ENCODE results near the gene ZFHX2. TPM values are rescaled to one million over a fixed set of nuclear protein-coding genes. Genes with fewer than 3 reads are reported as not detected.

ZFHX2 gene
- total RNA-seq, 3 donors from 2014 or later: 0.58 to 1.1 (median 1.1) TPM

DNA sequence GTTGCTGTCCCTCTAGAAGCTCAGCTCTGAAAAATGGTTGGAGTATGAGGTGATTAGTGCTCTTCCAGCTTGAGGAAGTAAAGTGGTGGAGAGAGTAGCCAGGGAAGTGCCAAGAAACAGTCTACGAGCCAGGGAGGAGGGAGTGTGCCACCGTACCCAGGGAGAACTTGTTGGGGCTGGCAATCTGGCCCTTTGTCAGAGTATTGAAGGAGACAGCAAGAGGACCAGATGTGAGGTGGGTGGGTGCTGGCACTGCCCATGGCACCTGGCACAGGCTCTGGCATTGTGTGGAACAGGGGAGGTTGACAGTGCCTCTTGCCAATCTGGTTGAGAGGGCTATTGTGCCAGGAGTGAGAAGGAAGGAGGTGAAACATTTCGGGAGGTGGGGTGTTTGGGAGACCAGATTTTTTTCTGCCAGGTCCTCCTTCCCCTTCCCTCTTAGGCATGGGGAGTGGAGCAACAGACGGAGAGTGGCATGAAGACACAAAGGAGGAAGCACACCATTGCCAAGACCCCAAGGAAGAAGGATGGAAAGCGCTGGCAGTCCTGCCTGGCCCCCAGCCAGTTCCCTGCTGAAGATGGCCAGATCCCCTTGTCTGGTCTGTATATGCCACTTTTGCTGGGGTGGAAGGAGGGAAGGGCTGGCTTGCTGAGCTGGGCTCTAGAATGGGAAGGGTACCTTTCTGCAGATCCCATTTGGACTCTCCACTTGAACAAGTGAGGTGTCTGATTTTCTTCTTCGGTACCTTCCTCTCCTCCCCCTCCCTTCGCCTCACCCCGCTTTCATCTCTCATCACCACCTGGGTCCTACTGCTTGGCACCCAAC, 37.5 kb downstream of the ZFHX2 start:
- no peak overlapping the region for H3K4me3 Mint-ChIP-seq
- DNase-seq: no peak
- peaks cover 6% of the 10 kb centered on the region for H3K4me1 Mint-ChIP-seq (ENCODE audit: low read depth)
- peaks cover 7% of the 10 kb centered on the region for H3K36me3 Mint-ChIP-seq (ENCODE audit: insufficient read depth)
- H3K27me3 Mint-ChIP-seq (ENCODE audit: low read depth): no peaks in the 10 kb centered on the region
- no peak for ATAC-seq
- H3K9me3 Mint-ChIP-seq: no peaks in the 10 kb centered on the region

DNA sequence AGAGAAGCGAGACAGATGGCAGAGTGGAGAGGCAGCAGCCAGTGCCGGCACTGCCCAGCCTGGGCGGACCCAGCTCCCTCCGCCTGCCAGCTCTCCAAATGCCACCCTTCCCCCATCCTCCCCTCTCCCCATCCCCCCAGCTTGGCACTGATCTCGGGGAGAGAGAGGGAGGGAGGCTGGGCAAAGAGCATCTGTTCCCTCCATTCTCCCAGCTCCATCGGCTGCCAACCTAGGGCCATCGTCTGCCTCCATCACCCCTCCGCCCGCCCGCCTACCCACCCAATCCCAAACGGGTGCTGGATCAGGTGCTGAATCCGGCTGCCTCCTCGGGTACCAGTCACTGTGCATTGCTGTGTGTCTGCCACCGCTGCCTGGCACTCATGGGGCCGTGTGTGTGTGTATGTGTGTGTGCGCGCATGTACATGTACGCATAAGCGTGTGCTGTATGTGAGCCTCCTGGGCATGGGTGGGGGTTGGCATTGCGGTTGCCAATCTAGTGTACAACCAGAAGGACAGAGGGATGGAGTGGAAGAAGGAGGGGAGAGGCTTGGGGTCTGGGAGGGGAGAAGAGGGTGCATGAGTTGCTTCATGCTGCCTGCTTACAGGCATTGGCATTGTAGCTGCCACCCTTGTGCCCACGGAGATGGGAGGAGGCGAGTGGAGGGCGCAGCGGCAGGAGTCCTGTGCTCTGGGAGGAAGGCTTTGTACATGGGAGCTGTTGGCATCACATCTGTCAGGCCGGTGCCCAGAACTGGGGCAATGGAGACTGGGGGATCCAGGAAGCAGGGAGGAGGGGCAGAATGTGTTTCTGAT, 38.4 kb downstream of the ZFHX2 start:
- peaks cover 6% of the 10 kb centered on the region for H3K4me1 Mint-ChIP-seq (ENCODE audit: low read depth)
- no peak overlapping the region for H3K4me3 Mint-ChIP-seq

DNA sequence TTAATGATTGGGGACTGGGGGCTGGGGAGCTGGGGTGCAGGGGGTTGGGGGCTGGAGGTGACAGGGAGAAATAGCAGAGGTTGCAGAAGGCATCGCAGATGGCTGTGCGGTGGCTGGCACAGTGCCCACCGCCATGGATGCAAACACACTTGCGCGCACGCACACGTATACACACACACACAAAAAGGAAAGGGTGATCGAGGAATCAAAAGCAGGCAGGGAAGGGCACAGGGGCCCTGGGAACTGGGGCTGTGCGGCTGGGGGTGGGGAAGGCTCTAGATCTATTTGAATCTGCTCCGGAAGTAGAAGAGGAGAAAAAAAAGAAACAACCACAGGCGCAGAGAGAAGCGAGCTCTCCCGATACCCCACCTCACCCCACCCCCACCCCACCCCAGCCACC, 39.4 kb downstream of the ZFHX2 start:
- DNase-seq (no peak), ATAC-seq (peak; percentile 23 to 38)
- peak overlapping the region; percentile 62 for H3K4me3 Mint-ChIP-seq
- H3K9me3 Mint-ChIP-seq: no peaks in the 10 kb centered on the region
- peaks cover 7% of the 10 kb centered on the region for H3K36me3 Mint-ChIP-seq (ENCODE audit: insufficient read depth)
- H3K4me1 Mint-ChIP-seq (ENCODE audit: low read depth): peaks cover 6% of the 10 kb centered on the region
- H3K27me3 Mint-ChIP-seq (ENCODE audit: low read depth): no peaks in the 10 kb centered on the region

More for the DNA sequence above, 38.4 kb downstream of the ZFHX2 start:
- Mint-ChIP-seq H3K27me3 (ENCODE audit: low read depth) (no peaks in the 10 kb centered on the region), H3K36me3 (ENCODE audit: insufficient read depth) (peaks cover 7% of the 10 kb centered on the region), H3K9me3 (no peaks in the 10 kb centered on the region)
- ATAC-seq: no peak
- no peak for DNase-seq

DNA sequence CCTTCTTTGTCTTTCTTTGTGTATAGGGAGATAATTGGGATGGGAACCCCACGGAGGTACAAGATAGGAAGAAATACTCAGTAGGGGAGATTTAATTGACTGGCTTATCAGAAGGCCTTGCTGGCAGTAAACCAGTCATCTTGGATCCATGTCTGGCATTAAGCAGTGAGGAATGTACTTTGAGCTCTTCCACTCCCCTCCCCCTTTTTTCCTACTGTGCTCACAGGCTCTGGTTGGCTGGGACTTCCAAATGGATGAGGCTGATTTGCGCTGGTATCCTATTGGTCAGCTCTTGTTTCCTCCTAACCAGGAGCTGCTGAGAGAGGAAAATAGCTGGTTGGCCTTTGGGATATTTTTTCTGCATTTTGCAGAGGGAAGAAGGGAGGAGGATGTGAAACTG, 57.3 kb downstream of the ZFHX2 start:
- Mint-ChIP-seq H3K4me1 (ENCODE audit: low read depth) (no peaks in the 10 kb centered on the region), H3K4me3 (no peak overlapping the region)

DNA sequence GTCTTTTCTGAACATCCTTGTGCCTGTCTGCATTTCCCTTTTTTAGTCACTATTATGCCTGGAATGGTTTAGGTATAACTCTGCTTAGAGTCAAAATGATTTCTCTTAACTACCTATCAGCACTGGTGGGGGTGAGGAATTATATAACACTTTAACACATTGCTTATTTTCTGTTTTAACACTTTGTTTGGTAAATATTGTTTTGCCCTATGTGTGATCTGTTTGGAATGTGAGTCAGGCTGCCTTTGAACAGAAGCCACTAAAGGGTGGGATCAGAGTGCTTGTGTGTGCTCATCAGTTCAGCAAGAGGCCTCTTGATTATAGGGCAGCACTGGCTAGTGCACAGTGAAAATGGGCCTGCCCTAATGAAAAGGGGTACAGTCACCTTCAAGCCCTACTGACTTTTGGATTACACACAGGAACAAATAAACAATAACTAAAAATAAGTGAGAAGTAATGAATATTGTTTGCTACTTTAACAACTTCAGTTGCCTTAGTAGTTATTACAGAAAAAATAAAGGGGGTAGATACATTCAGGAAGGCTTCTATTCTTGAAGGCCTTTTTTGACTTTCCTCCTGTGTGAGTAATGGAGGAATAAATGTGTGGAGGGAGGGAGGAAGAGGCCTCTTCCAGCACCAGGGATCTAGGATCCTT, 58.8 kb downstream of the ZFHX2 start:
- H3K4me1 Mint-ChIP-seq (ENCODE audit: low read depth): no peaks in the 10 kb centered on the region
- peaks cover 5% of the 10 kb centered on the region for H3K36me3 Mint-ChIP-seq (ENCODE audit: insufficient read depth)
- no peaks in the 10 kb centered on the region for H3K9me3 Mint-ChIP-seq
- ATAC-seq: no peak
- H3K27me3 Mint-ChIP-seq (ENCODE audit: low read depth): no peaks in the 10 kb centered on the region
- DNase-seq: no peak
- H3K4me3 Mint-ChIP-seq: no peak overlapping the region

More for the DNA sequence above, 57.3 kb downstream of the ZFHX2 start:
- peaks cover 2% of the 10 kb centered on the region for H3K36me3 Mint-ChIP-seq (ENCODE audit: insufficient read depth)
- ATAC-seq (no peak), DNase-seq (no peak)
- H3K9me3 Mint-ChIP-seq: no peaks in the 10 kb centered on the region
- no peaks in the 10 kb centered on the region for H3K27me3 Mint-ChIP-seq (ENCODE audit: low read depth)

DNA sequence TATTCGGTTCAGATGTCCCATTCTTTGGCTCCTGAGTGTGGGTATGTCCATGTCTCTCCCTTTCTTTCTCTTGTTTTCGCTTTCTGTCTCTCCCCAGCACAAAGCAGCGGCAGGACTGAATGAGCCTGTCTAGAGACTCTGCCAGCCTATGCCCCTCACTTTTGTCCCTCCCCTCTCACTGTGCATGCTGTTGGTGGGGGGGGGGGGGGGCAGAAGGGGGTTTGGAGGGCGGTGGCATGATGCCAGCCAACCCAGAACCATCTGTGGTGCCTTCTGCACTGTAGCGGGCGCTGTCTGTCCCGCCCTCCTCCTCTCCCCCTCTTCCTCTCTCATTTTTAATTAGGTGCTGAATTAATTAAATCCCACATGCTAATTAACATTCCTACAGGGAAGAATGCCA, 64.3 kb downstream of the ZFHX2 start:
- no peaks in the 10 kb centered on the region for H3K4me1 Mint-ChIP-seq (ENCODE audit: low read depth)
- no peak for DNase-seq
- H3K4me3 Mint-ChIP-seq: no peak overlapping the region
- H3K9me3 Mint-ChIP-seq: no peaks in the 10 kb centered on the region
- peaks cover 16% of the 10 kb centered on the region for H3K36me3 Mint-ChIP-seq (ENCODE audit: insufficient read depth)
- ATAC-seq: no peak
- no peaks in the 10 kb centered on the region for H3K27me3 Mint-ChIP-seq (ENCODE audit: low read depth)

DNA sequence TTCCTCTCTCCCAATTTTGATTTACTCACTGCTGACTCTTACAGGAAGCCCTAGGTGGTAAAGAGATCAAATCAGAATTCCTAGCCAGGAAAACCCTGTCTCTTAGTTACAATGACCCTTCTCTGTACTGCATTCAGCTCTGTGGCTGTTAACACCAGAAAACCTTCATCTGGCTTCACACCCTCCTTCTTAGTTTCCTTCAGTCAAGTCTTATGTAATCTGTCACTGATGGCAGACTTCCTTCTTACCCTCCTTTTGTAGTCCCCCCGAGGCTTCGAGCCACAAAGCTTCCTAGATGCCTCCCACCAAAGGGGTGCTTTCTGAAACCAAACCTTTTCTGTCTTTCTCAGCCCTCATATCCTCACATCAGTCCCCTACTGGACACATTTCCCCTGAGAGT, 65.5 kb downstream of the ZFHX2 start:
- ATAC-seq (no peak), DNase-seq (no peak)
- peaks cover 21% of the 10 kb centered on the region for H3K36me3 Mint-ChIP-seq (ENCODE audit: insufficient read depth)
- H3K4me1 Mint-ChIP-seq (ENCODE audit: low read depth): no peaks in the 10 kb centered on the region
- H3K27me3 Mint-ChIP-seq (ENCODE audit: low read depth): no peaks in the 10 kb centered on the region
- no peak overlapping the region for H3K4me3 Mint-ChIP-seq
- no peaks in the 10 kb centered on the region for H3K9me3 Mint-ChIP-seq

DNA sequence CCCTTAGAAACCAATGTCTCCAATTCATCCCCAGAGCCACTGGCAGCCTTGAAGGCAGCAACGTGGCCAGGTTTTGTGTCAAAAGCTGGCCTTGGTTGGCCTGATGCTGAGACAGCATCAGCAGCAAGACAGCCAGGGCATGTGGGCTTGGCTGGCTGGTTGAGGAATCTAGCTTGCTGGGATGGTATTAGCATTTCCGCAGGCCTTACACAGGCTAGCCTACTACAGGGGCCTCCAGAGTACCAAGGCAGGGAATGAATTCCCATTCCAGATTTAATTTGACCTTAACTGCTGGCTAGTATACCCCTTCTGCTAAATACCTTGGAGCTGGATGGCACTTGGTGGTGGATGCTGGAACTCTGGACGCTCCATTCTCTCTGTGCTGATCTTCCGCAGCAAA, 66.2 kb downstream of the ZFHX2 start:
- DNase-seq: no peak
- H3K36me3 Mint-ChIP-seq (ENCODE audit: insufficient read depth): peaks cover 22% of the 10 kb centered on the region
- ATAC-seq: no peak
- H3K4me1 Mint-ChIP-seq (ENCODE audit: low read depth): no peaks in the 10 kb centered on the region
- no peaks in the 10 kb centered on the region for H3K27me3 Mint-ChIP-seq (ENCODE audit: low read depth)
- H3K4me3 Mint-ChIP-seq: no peak overlapping the region
- H3K9me3 Mint-ChIP-seq: no peaks in the 10 kb centered on the region

DNA sequence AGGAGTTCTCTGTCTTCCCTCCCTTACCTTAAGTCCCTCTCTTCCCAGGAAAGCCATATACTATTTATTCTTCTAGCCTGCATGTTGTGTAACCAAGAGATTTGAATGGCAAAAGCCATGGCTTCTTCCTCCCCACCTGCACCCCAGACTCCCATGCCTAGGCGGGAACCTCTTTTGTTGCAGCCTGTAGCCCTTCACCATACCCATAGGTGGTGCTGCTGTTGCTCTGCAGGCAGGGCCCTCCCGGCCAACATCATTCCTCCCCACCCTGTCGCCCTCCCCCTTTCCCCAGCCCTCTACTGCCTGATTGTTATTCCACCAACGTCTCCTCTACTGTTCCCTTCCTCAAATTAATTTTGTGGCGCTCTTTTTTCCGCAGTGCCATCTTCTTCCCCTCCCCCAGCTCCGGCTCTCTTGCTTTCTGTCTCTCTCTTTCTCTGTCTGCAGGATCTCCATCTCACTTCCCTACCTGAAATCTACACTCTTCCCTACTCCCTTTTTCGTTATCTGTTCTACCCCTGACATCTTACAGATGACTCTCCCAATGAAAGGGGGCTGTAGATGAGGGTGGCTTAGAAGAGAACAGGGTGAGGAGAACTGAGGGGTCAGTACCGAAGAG, 68.2 kb downstream of the ZFHX2 start:
- no peak for DNase-seq
- Mint-ChIP-seq H3K27me3 (ENCODE audit: low read depth) (no peaks in the 10 kb centered on the region), H3K4me1 (ENCODE audit: low read depth) (no peaks in the 10 kb centered on the region), H3K4me3 (no peak overlapping the region), H3K36me3 (ENCODE audit: insufficient read depth) (peaks cover 28% of the 10 kb centered on the region), H3K9me3 (no peaks in the 10 kb centered on the region)
- peak; percentile 58 to 74 for ATAC-seq

DNA sequence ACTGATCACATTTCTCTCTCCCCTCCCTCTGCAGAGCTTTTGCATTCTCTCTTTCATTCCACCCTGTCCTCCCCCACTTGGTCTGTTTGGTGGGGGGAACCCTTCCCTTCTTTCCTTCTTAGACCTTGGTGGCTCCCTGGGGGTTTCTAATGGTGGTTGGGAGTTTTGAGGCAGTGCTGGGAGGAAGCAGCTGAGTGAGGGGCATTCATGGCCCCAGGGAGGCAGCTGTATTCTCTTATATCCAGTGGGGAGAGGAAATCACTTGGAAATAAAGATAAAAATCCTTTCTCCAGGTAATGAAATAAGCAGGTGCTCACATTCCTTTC, 68.8 kb downstream of the ZFHX2 start:
- ATAC-seq: no peak
- peaks cover 31% of the 10 kb centered on the region for H3K36me3 Mint-ChIP-seq (ENCODE audit: insufficient read depth)
- DNase-seq: no peak
- peaks cover 2% of the 10 kb centered on the region for H3K4me1 Mint-ChIP-seq (ENCODE audit: low read depth)
- no peak overlapping the region for H3K4me3 Mint-ChIP-seq
- no peaks in the 10 kb centered on the region for H3K9me3 Mint-ChIP-seq
- H3K27me3 Mint-ChIP-seq (ENCODE audit: low read depth): no peaks in the 10 kb centered on the region

DNA sequence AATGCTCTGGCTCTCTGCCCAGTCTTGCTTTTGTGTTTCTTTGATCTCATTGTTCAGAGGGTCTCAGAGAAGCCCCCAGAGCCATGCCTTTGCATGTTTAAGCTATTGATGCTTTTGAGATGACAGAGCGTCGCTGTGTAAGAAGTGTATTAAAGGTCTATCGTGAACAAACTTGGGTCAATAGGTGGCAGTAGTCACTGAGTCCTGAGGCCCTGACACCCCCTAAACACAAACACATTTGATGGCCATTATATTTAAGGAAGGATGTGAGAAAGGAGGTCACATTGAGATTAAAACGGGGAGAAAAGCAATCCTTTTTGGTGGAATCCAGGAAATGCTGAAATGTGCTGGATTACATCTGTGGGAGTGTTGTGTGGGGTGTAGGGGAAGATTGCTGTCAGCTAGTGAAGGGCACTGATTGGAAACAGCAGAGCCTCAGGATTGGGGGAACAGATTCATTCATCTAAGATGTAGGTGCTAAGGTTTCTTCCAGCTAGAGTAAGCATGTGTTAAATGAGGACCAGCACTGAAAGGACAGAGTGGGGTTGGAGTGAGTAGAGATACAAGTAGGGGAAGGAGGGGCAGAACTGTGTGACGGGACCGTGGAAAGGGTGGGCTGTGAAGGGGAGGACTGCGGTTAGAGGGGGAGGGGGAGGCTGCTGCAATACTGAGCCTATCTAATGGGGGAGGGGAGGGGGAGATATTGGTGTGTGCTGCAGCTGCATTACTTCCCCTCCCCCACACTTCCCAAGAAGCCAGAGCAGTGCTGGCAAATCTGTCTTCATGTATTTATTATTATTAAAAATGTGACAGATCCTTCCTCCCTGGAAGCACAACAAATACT, 69.4 kb downstream of the ZFHX2 start:
- ATAC-seq (no peak), DNase-seq (no peak)
- Mint-ChIP-seq H3K4me3 (no peak overlapping the region), H3K9me3 (no peaks in the 10 kb centered on the region), H3K27me3 (ENCODE audit: low read depth) (no peaks in the 10 kb centered on the region), H3K4me1 (ENCODE audit: low read depth) (peaks cover 6% of the 10 kb centered on the region), H3K36me3 (ENCODE audit: insufficient read depth) (peaks cover 37% of the 10 kb centered on the region)

DNA sequence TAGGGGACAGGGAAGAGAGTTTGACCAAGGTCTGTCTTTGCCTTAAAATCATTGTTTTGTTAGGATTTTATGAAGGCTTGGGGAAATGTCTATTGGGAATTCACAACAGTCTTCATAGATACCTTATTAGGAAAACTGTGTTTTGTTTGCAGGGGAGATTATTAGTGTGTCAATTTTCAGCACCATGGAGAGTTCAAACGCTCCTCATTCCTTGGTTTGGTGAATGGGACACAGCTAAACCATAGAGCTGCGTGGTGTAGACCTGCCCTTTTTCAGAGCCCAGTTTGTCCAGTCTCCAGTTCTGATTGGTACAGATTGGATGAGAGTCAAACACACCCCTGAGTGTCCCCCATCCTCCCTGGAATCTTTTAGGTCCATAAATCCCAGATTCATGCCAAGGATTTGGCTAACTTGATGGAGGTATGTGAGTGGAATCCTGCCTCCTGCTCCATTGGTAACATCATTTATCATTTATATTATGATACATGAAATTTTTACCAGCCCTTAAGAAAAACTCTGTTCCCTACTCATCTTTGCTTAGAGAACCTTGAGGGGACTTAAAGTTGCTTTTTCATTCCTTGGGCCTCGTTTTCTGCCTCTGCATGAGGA, 70.1 kb downstream of the ZFHX2 start:
- no peak overlapping the region for H3K4me3 Mint-ChIP-seq
- H3K4me1 Mint-ChIP-seq (ENCODE audit: low read depth): peaks cover 6% of the 10 kb centered on the region

DNA sequence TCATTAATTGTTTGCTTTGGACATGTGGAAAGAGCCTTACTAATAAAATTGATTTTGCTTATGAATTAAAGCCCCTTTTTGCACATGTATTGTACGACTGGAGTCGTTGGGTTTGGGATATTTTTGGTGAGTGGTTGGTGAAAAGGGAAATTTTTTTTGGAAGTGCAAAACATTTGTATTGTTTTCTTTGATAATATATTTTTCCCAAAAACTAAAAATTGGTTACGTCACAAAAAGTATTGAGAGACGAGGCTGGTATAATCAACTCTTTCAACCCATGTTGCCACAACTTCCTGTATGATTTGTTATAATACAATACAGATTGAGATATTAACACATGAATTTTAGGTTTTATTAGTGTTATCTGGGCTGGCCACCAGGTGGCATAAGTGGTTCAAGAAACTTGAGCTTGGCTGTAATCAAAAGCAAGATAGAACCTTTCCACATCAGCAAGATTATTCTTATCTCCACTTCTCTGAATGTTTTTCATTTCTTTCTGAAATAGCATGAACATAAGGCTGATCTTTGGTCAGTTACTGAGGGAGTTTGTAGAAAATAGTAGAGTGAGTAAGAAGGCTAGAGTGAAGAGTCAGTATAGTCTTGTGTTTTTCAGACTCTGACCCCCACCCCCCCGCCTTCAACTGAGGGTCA, 73.3 kb downstream of the ZFHX2 start:
- peaks cover 6% of the 10 kb centered on the region for H3K4me1 Mint-ChIP-seq (ENCODE audit: low read depth)
- ATAC-seq (peak; percentile 60 to 65), DNase-seq (peak; percentile 64)
- H3K4me3 Mint-ChIP-seq: no peak overlapping the region
- H3K9me3 Mint-ChIP-seq: no peaks in the 10 kb centered on the region
- peaks cover 46% of the 10 kb centered on the region for H3K36me3 Mint-ChIP-seq (ENCODE audit: insufficient read depth)
- H3K27me3 Mint-ChIP-seq (ENCODE audit: low read depth): no peaks in the 10 kb centered on the region

More for the DNA sequence above, 70.1 kb downstream of the ZFHX2 start:
- Mint-ChIP-seq H3K27me3 (ENCODE audit: low read depth) (no peaks in the 10 kb centered on the region), H3K36me3 (ENCODE audit: insufficient read depth) (peaks cover 36% of the 10 kb centered on the region), H3K9me3 (no peaks in the 10 kb centered on the region)
- DNase-seq (no peak), ATAC-seq (no peak)
